Left lung (tissue), 10 donors: ENCODE data around the gene RBFOX1. TPM values are rescaled to one million over a fixed set of nuclear protein-coding genes. Genes with fewer than 3 reads are reported as not detected.
A peak's percentile ranks its signal among the peaks of the same experiment; 100 is the strongest.

ENCODE experiments used
- ATAC-seq: fragments of 200-7000 bp; cut with Tn5 transposase; one replicate; pipeline ENCODE4 v1.9.1; 2020; ENCODE audit warnings: moderate library complexity
- DNase-seq, 4 donors: peaks; one replicate each; pipeline ENCODE4 v3.0.0-alpha.2; 2013 to 2020
- H3K27ac ChIP-seq, 2 donors: fragments of 200-600 bp; sonication (generic) in 1 of 2; one replicate each; pipeline versions ENCODE4 v1.5.0 to v1.8.0; 2020 to 2021
- H3K27me3 ChIP-seq, 2 donors: fragments of 200-600 bp; sonication (generic) in 1 of 2; one replicate each; pipeline versions ENCODE4 v1.5.0 to v1.8.0; 2020 to 2021
- H3K36me3 ChIP-seq, 2 donors: fragments of 200-600 bp; sonication (generic) in 1 of 2; one replicate each; pipeline versions ENCODE4 v1.5.0 to v1.8.0; 2020 to 2021
- H3K4me1 ChIP-seq, 2 donors: fragments of 200-600 bp; one replicate each; pipeline ENCODE4 v1.8.0; 2021
- H3K4me3 ChIP-seq, 2 donors: fragments of 200-600 bp; sonication (generic) in 1 of 2; one replicate each; pipeline versions ENCODE4 v1.5.0 to v1.8.0; 2020 to 2021; ENCODE audit warnings: mild to moderate bottlenecking in 1 of 2
- H3K9me3 ChIP-seq, 2 donors: fragments of 200-600 bp; sonication (generic) in 1 of 2; one replicate each; pipeline versions ENCODE4 v1.5.0 to v1.8.0; 2020 to 2021
- CTCF ChIP-seq, 2 donors: fragments of 200-600 bp; sonication (generic) in 1 of 2; IDR thresholded peaks; one replicate each; pipeline versions ENCODE4 v1.5.0 to v1.8.0; 2021; ENCODE audit warnings: antibody characterized with exemption in 2 of 2
- intact Hi-C, 2 donors: fragments of 100-400 bp; cut with DNase I; formaldehyde crosslinking; loops; one replicate each; pipeline versions ENCODE4 v1.11.2 to v1.14.2; 2022
- polyA plus RNA-seq, 6 donors: library from polyadenylated mRNA; unstranded; fragments of 120-200 nt; gene quantifications; one replicate each; pipeline ENCODE4 v1.2.1, GENCODE V29; 2013; ENCODE audit not compliant: insufficient read length in 6 of 6
- total RNA-seq, 2 donors: library from RNA; stranded (reverse); fragmentation: NEBNext Ultra II Directional; extraction: Animal tissue kit (Norgen Biotek cat#: 25700); gene quantifications; one replicate each; pipeline ENCODE4 v1.2.1, GENCODE V29; 2021
- donor health status: DM: no; HTN: yes; CAD: no.
- donor health status: DM: no; HTN: no; CAD: no.

The RBFOX1 gene
- total and polyA plus RNA-seq, 8 donors = 0.41 to 1.7 (median 0.91) TPM; not detected in 2

- H3K9me3 ChIP-seq = no peaks in the 10 kb centered on the region
- H3K4me3 ChIP-seq = no peak overlapping the region
- DNase-seq = peak in 1 of 4 donors; percentile 72
- TF ChIP-seq CTCF (IDR thresholded peaks at IDR 0.05) = no peak
- no peak for ATAC-seq
- no peaks in the 10 kb centered on the region for H3K27me3 ChIP-seq
- intact Hi-C loops = no loop called here
- H3K27ac ChIP-seq = no peak overlapping the region
- no peaks in the 10 kb centered on the region for H3K36me3 ChIP-seq
- H3K4me1 ChIP-seq = no peaks in the 10 kb centered on the region
Measured at GRCh38 chr16:7653746-7654461, 321.3 kb downstream of the RBFOX1 start.

GRCh38 chr16:7675628-7676027 is 343.0 kb downstream of the RBFOX1 start:
- ATAC-seq (no peak), DNase-seq (no peak)
- H3K27me3 ChIP-seq = no peaks in the 10 kb centered on the region
- intact Hi-C loops = no loop called here
- no peaks in the 10 kb centered on the region for H3K4me1 ChIP-seq
- no peak overlapping the region for H3K27ac ChIP-seq
- no peaks in the 10 kb centered on the region for H3K36me3 ChIP-seq
- no peak overlapping the region for H3K4me3 ChIP-seq
- TF ChIP-seq CTCF (IDR thresholded peaks at IDR 0.05) = no peak
- no peaks in the 10 kb centered on the region for H3K9me3 ChIP-seq

DNA sequence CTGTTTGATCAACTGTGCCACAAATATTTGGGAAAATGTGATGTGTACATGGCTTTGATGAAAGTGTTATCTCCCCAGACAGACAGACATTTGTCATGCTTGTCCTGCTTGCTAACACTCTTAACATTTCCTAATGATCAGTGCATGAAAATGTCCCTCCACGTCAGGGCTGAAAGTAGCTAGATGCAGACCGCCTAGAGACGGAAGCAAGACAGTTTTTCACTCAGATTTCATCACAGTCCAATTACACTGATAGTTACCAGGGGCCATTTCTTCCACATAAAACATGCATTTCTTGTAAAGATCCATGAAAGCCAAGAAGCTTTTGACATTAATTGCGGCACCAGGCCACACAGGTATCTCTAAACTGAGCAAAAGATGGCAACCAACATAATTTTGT is 347.7 kb downstream of the RBFOX1 start:
- intact Hi-C loops = no loop called here
- TF ChIP-seq CTCF (IDR thresholded peaks at IDR 0.05) = no peak
- H3K36me3 ChIP-seq = no peaks in the 10 kb centered on the region
- H3K27ac ChIP-seq = no peak overlapping the region
- no peak overlapping the region for H3K4me3 ChIP-seq
- DNase-seq (no peak), ATAC-seq (no peak)
- no peaks in the 10 kb centered on the region for H3K4me1 ChIP-seq
- H3K27me3 ChIP-seq = no peaks in the 10 kb centered on the region
- H3K9me3 ChIP-seq = no peaks in the 10 kb centered on the region

- TF ChIP-seq CTCF (IDR thresholded peaks at IDR 0.05) = no peak
- intact Hi-C loops = no loop called here
- Histone ChIP-seq H3K36me3 (no peaks in the 10 kb centered on the region), H3K27me3 (no peaks in the 10 kb centered on the region), H3K27ac (no peak overlapping the region), H3K4me1 (no peaks in the 10 kb centered on the region), H3K9me3 (no peaks in the 10 kb centered on the region), H3K4me3 (no peak overlapping the region)
- ATAC-seq (no peak), DNase-seq (no peak)
Measured at GRCh38 chr16:7688811-7689210, 356.2 kb downstream of the RBFOX1 start.

- intact Hi-C loops = no loop called here
- no peaks in the 10 kb centered on the region for H3K9me3 ChIP-seq
- ATAC-seq = no peak
- TF ChIP-seq CTCF (IDR thresholded peaks at IDR 0.05) = no peak
- no peaks in the 10 kb centered on the region for H3K27me3 ChIP-seq
- no peaks in the 10 kb centered on the region for H3K36me3 ChIP-seq
- no peak for DNase-seq
- no peak overlapping the region for H3K4me3 ChIP-seq
- H3K27ac ChIP-seq = no peak overlapping the region
- H3K4me1 ChIP-seq = no peaks in the 10 kb centered on the region
Measured at GRCh38 chr16:7689234-7689633, 356.6 kb downstream of the RBFOX1 start.
